Nephron progenitor cell (in vitro differentiated cells): ENCODE results near the gene CYBC1.

ENCODE experiments used
- DNase-seq: peaks from one replicate; pipeline ENCODE4 v3.0.0; 2021
- H3K27ac Mint-ChIP-seq: 2 replicates; pipeline ENCODE4 v1.8.0; 2021; ENCODE audit warnings: mild to moderate bottlenecking, moderate library complexity, mixed read lengths
- H3K27me3 Mint-ChIP-seq: 2 replicates; pipeline ENCODE4 v1.8.0; 2021; ENCODE audit warnings: mild to moderate bottlenecking, low read depth, mixed read lengths; ENCODE audit not compliant: poor library complexity
- H3K36me3 Mint-ChIP-seq: 2 replicates; pipeline ENCODE4 v1.8.0; 2021; ENCODE audit warnings: low read depth, mixed read lengths
- H3K4me1 Mint-ChIP-seq: 2 replicates; pipeline ENCODE4 v1.8.0; 2021; ENCODE audit warnings: mixed read lengths
- H3K4me3 Mint-ChIP-seq: 2 replicates; pipeline ENCODE4 v1.8.0; 2021; ENCODE audit warnings: mild to moderate bottlenecking, moderate library complexity, mixed read lengths
- H3K9me3 Mint-ChIP-seq: 2 replicates; pipeline ENCODE4 v1.8.0; 2021; ENCODE audit warnings: mild to moderate bottlenecking, moderate library complexity, mixed read lengths
- CTCF ChIP-seq: fragments of 200-600 bp; sonication (generic); IDR thresholded peaks from 2 replicates; pipeline ENCODE4 v1.5.0; 2021; ENCODE audit warnings: antibody characterized with exemption

Gene CYBC1

GRCh38 chr17:82436601-82437324 is 13.8 kb downstream of the CYBC1 start:
- H3K4me1 Mint-ChIP-seq, result peaks cover 6% of the 10 kb centered on the region
- no peak for DNase-seq
- no peak overlapping the region for H3K27ac Mint-ChIP-seq
- no peaks in the 10 kb centered on the region for H3K27me3 Mint-ChIP-seq
- no peak for TF ChIP-seq CTCF
- no peaks in the 10 kb centered on the region for H3K9me3 Mint-ChIP-seq
- H3K4me3 Mint-ChIP-seq, result no peak overlapping the region
- H3K36me3 Mint-ChIP-seq, result no peaks in the 10 kb centered on the region

GRCh38 chr17:82435601-82436583 is 14.7 kb downstream of the CYBC1 start:
- no peak for DNase-seq
- H3K27me3 Mint-ChIP-seq, result no peaks in the 10 kb centered on the region
- no peaks in the 10 kb centered on the region for H3K9me3 Mint-ChIP-seq
- no peak overlapping the region for H3K27ac Mint-ChIP-seq
- H3K4me1 Mint-ChIP-seq, result peaks cover 6% of the 10 kb centered on the region
- TF ChIP-seq CTCF, result no peak
- H3K36me3 Mint-ChIP-seq, result peaks cover 5% of the 10 kb centered on the region
- no peak overlapping the region for H3K4me3 Mint-ChIP-seq

- no peak for DNase-seq
- peaks cover 5% of the 10 kb centered on the region for H3K36me3 Mint-ChIP-seq
- no peaks in the 10 kb centered on the region for H3K9me3 Mint-ChIP-seq
- H3K4me1 Mint-ChIP-seq, result peaks cover 1% of the 10 kb centered on the region
- no peaks in the 10 kb centered on the region for H3K27me3 Mint-ChIP-seq
- peak overlapping the region; percentile 39 for H3K27ac Mint-ChIP-seq
- no peak overlapping the region for H3K4me3 Mint-ChIP-seq
- no peak for TF ChIP-seq CTCF
Observed at GRCh38 chr17:82435103-82435502, 15.4 kb downstream of the CYBC1 start.

- Mint-ChIP-seq H3K27me3 (no peaks in the 10 kb centered on the region), H3K36me3 (peaks cover 14% of the 10 kb centered on the region), H3K27ac (no peak overlapping the region), H3K4me1 (peaks cover 5% of the 10 kb centered on the region), H3K9me3 (no peaks in the 10 kb centered on the region), H3K4me3 (no peak overlapping the region)
- no peak for TF ChIP-seq CTCF
- no peak for DNase-seq
Observed at GRCh38 chr17:82434216-82434565, 16.4 kb downstream of the CYBC1 start.

GRCh38 chr17:82433560-82434215 is 16.9 kb downstream of the CYBC1 start:
- DNase-seq, result no peak
- Mint-ChIP-seq H3K36me3 (peaks cover 14% of the 10 kb centered on the region), H3K27ac (no peak overlapping the region), H3K9me3 (no peaks in the 10 kb centered on the region), H3K4me1 (peaks cover 5% of the 10 kb centered on the region), H3K4me3 (no peak overlapping the region), H3K27me3 (no peaks in the 10 kb centered on the region)
- no peak for TF ChIP-seq CTCF
